ENCODE data around the gene BAZ2B.

GRCh38 chr2:159468257-159468656 lies 148.1 kb downstream of the BAZ2B start:
- TF ChIP-seq, protein P1, sequence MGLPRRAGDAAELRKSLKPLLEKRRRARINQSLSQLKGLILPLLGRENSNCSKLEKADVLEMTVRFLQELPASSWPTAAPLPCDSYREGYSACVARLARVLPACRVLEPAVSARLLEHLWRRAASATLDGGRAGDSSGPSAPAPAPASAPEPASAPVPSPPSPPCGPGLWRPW (IDR thresholded peaks at IDR 0.05): no peak
- TF ChIP-seq, protein P2, sequence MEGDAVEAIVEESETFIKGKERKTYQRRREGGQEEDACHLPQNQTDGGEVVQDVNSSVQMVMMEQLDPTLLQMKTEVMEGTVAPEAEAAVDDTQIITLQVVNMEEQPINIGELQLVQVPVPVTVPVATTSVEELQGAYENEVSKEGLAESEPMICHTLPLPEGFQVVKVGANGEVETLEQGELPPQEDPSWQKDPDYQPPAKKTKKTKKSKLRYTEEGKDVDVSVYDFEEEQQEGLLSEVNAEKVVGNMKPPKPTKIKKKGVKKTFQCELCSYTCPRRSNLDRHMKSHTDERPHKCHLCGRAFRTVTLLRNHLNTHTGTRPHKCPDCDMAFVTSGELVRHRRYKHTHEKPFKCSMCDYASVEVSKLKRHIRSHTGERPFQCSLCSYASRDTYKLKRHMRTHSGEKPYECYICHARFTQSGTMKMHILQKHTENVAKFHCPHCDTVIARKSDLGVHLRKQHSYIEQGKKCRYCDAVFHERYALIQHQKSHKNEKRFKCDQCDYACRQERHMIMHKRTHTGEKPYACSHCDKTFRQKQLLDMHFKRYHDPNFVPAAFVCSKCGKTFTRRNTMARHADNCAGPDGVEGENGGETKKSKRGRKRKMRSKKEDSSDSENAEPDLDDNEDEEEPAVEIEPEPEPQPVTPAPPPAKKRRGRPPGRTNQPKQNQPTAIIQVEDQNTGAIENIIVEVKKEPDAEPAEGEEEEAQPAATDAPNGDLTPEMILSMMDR (IDR thresholded peaks at IDR 0.05): no peak
- TF ChIP-seq BHLHE40 (IDR thresholded peaks at IDR 0.05; ENCODE audit: low read depth, low read length) (no peak), ATOH8 (CRISPR knock-in tag; IDR thresholded peaks at IDR 0.05; ENCODE audit: low read depth) (no peak), EP300 (IDR thresholded peaks at IDR 0.05) (no peak), CBX8 (IDR thresholded peaks at IDR 0.05) (no peak), ZFP36 (IDR thresholded peaks at IDR 0.05; ENCODE audit: borderline replicate concordance, partially characterized antibody) (no peak), HMGXB4 (CRISPR knock-in tag; IDR thresholded peaks at IDR 0.05; ENCODE audit: borderline replicate concordance) (no peak)
- TF ChIP-seq, protein P3, sequence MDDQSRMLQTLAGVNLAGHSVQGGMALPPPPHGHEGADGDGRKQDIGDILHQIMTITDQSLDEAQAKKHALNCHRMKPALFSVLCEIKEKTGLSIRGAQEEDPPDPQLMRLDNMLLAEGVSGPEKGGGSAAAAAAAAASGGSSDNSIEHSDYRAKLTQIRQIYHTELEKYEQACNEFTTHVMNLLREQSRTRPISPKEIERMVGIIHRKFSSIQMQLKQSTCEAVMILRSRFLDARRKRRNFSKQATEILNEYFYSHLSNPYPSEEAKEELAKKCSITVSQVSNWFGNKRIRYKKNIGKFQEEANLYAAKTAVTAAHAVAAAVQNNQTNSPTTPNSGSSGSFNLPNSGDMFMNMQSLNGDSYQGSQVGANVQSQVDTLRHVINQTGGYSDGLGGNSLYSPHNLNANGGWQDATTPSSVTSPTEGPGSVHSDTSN (IDR thresholded peaks at IDR 0.05): no peak

Data from A549 (cell line).